Measurements from ENCODE around the gene KCNK18. TPM values are rescaled to one million over a fixed set of nuclear protein-coding genes. Genes with fewer than 3 reads are reported as not detected.

Gene KCNK18
- total RNA-seq, 1 experiment from 2014 or later = not detected

- POLR2A ChIA-PET (ENCODE audit: unreplicated experiment) = interaction anchor here (0.6 kb wide), 1 partner anchor 243 kb away, joined by 5 read pairs; no protein-coding TSS in a partner anchor
- Histone ChIP-seq H2AFZ (no peak overlapping the region), H3K79me2 (ENCODE audit: low read depth) (no peaks in the 10 kb centered on the region), H3K4me3 (no peak overlapping the region), H3F3A (ENCODE audit: insufficient read depth, low read depth) (no peaks in the 10 kb centered on the region), H3K9me3 (ENCODE audit: insufficient read depth, low read depth) (no peaks in the 10 kb centered on the region), H3K27ac (no peak overlapping the region), H3K27me3 (ENCODE audit: insufficient read depth, low read depth) (peaks cover 30% of the 10 kb centered on the region), H3K4me1 (replicated peaks; ENCODE audit: insufficient read depth) (no peaks in the 10 kb centered on the region), H3K9me2 (ENCODE audit: insufficient read depth) (no peaks in the 10 kb centered on the region), H3K36me3 (ENCODE audit: low read depth) (no peaks in the 10 kb centered on the region), H3K4me2 (peak overlapping the region; percentile 46; the same call in 1 of the 2 replicates), H4K20me1 (ENCODE audit: insufficient read depth) (no peaks in the 10 kb centered on the region)
- BruUV-seq (replicated peaks) = no TSS peak
- CTCF ChIA-PET = interaction anchor here (0.6 to 1.0 kb wide), 7 partner anchors 15 to 492 kb away, joined by 3 to 13 read pairs (median 5); no protein-coding TSS in a partner anchor
- intact Hi-C loops (cut with micrococcal nuclease; ENCODE audit: unreplicated experiment) = loop anchor here (1.0 to 10.0 kb wide), 4 partner anchors 377 to 1820 kb away; no protein-coding TSS in a partner anchor
- peak; percentile 42 to 74 for DNase-seq
- no peak for TF ChIP-seq EZH2 (IDR thresholded peaks at IDR 0.05; ENCODE audit: low read depth)
- TF ChIP-seq, protein P1, sequence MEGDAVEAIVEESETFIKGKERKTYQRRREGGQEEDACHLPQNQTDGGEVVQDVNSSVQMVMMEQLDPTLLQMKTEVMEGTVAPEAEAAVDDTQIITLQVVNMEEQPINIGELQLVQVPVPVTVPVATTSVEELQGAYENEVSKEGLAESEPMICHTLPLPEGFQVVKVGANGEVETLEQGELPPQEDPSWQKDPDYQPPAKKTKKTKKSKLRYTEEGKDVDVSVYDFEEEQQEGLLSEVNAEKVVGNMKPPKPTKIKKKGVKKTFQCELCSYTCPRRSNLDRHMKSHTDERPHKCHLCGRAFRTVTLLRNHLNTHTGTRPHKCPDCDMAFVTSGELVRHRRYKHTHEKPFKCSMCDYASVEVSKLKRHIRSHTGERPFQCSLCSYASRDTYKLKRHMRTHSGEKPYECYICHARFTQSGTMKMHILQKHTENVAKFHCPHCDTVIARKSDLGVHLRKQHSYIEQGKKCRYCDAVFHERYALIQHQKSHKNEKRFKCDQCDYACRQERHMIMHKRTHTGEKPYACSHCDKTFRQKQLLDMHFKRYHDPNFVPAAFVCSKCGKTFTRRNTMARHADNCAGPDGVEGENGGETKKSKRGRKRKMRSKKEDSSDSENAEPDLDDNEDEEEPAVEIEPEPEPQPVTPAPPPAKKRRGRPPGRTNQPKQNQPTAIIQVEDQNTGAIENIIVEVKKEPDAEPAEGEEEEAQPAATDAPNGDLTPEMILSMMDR (conservative IDR thresholded peaks at IDR 0.05) = peak; percentile 78
These were observed 22.7 kb upstream of the KCNK18 start for GRCh38 chr10:117174439-117175214.

- CTCF ChIA-PET = interaction anchor here (0.6 to 1.0 kb wide), 6 partner anchors 377 to 493 kb away, joined by 3 to 13 read pairs (median 5); no protein-coding TSS in a partner anchor
- H4K20me1 ChIP-seq (ENCODE audit: insufficient read depth) = no peaks in the 10 kb centered on the region
- no peaks in the 10 kb centered on the region for H3F3A ChIP-seq (ENCODE audit: insufficient read depth, low read depth)
- H3K79me2 ChIP-seq (ENCODE audit: low read depth) = no peaks in the 10 kb centered on the region
- H3K36me3 ChIP-seq (ENCODE audit: low read depth) = no peaks in the 10 kb centered on the region
- no peaks in the 10 kb centered on the region for H3K4me1 ChIP-seq (replicated peaks; ENCODE audit: insufficient read depth)
- H3K9me3 ChIP-seq (ENCODE audit: insufficient read depth, low read depth) = no peaks in the 10 kb centered on the region
- H3K9me2 ChIP-seq (ENCODE audit: insufficient read depth) = no peaks in the 10 kb centered on the region
- peaks cover 25% of the 10 kb centered on the region for H3K27me3 ChIP-seq (ENCODE audit: insufficient read depth, low read depth)
- no peak overlapping the region for H3K27ac ChIP-seq
- no peak for DNase-seq
- H3K4me3 ChIP-seq = no peak overlapping the region
- TF ChIP-seq EZH2 (IDR thresholded peaks at IDR 0.05; ENCODE audit: low read depth) = no peak
- TF ChIP-seq, protein P1 (conservative IDR thresholded peaks at IDR 0.05) = no peak
- intact Hi-C loops (cut with micrococcal nuclease; ENCODE audit: unreplicated experiment) = loop anchor here (1.0 to 10.0 kb wide), 4 partner anchors 378 to 1821 kb away; no protein-coding TSS in a partner anchor
- peak overlapping the region; percentile 46 for H3K4me2 ChIP-seq
- POLR2A ChIA-PET (ENCODE audit: unreplicated experiment) = interaction anchor here (0.6 kb wide), 1 partner anchor 243 kb away, joined by 5 read pairs; no protein-coding TSS in a partner anchor
- no TSS peak for BruUV-seq (replicated peaks)
- no peak overlapping the region for H2AFZ ChIP-seq
These were observed 21.9 kb upstream of the KCNK18 start for GRCh38 chr10:117175215-117175900.

DNA sequence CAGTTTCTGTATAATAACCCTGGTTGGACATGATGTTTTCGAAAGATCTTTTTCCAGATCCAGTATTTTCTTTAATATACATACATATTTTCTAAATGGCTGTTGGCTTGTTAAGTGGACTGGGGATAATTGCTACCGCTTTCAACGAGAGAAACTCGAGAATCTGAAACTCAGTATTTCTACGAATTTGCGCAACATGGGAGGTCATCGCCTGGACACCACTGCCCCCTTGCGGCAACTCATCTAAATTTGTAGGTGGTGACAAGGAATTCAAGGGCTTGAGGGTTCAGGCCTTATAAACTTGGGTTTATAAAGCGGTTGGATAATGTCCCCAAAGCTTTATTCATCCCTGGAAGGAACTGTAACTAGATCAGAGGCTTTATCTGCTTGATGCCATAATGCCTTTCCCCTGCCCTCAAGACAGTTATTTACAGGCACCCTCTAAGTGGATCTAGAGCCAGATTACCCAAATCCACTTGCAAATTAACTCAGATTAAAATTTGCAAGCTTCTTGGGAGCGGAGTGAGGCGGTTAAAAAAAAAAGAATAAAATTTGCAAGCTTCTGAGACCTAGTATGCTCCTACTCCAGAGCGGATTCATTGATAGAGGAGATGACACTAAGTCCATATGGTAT, 21.3 kb upstream of the KCNK18 start:
- POLR2A ChIA-PET (ENCODE audit: unreplicated experiment) = no interaction called here
- no peak overlapping the region for H3K4me3 ChIP-seq
- peaks cover 21% of the 10 kb centered on the region for H3K27me3 ChIP-seq (ENCODE audit: insufficient read depth, low read depth)

More for the DNA sequence above, 21.3 kb upstream of the KCNK18 start:
- H3F3A ChIP-seq (ENCODE audit: insufficient read depth, low read depth) = no peaks in the 10 kb centered on the region
- H3K9me2 ChIP-seq (ENCODE audit: insufficient read depth) = no peaks in the 10 kb centered on the region
- CTCF ChIA-PET = interaction anchor here (0.6 kb wide), 1 partner anchor 145 kb away, joined by 3 read pairs; no protein-coding TSS in a partner anchor
- H2AFZ ChIP-seq = no peak overlapping the region
- H4K20me1 ChIP-seq (ENCODE audit: insufficient read depth) = no peaks in the 10 kb centered on the region
- no peak overlapping the region for H3K27ac ChIP-seq
- intact Hi-C loops (cut with micrococcal nuclease; ENCODE audit: unreplicated experiment) = loop anchor here (1.0 to 10.0 kb wide), 5 partner anchors 379 to 1821 kb away; no protein-coding TSS in a partner anchor
- BruUV-seq (replicated peaks) = no TSS peak
- H3K36me3 ChIP-seq (ENCODE audit: low read depth) = no peaks in the 10 kb centered on the region
- H3K9me3 ChIP-seq (ENCODE audit: insufficient read depth, low read depth) = no peaks in the 10 kb centered on the region
- DNase-seq = peak; percentile 48 to 52
- H3K4me1 ChIP-seq (replicated peaks; ENCODE audit: insufficient read depth) = no peaks in the 10 kb centered on the region
- H3K4me2 ChIP-seq = peak overlapping the region; percentile 46
- H3K79me2 ChIP-seq (ENCODE audit: low read depth) = no peaks in the 10 kb centered on the region
- TF ChIP-seq, protein P1 (conservative IDR thresholded peaks at IDR 0.05) = peak; percentile 85
- no peak for TF ChIP-seq EZH2 (IDR thresholded peaks at IDR 0.05; ENCODE audit: low read depth)
